CD4-positive, alpha-beta memory T cell (primary cell): ENCODE measurements around the gene FAM78A. TPM values are rescaled to one million over a fixed set of nuclear protein-coding genes. Genes with fewer than 3 reads are reported as not detected.

ENCODE experiments used
- CTCF ChIA-PET: fragments of 350-600 bp; sonication (Branson Sonifier 250); formaldehyde crosslinking; loops from one replicate; lab custom pipeline; 2021; ENCODE audit warnings: inconsistent platforms; ENCODE audit not compliant: partially characterized antibody; lab: Charles Lee
- POLR2A ChIA-PET: fragments of 350-600 bp; sonication (Branson Sonifier 250); formaldehyde crosslinking; loops from one replicate; lab custom pipeline; 2021; ENCODE audit not compliant: partially characterized antibody; lab: Charles Lee
- DNase-seq, 5 donors: peaks; one replicate each; pipeline versions ENCODE4 v3.0.0 to v3.0.0-alpha.2; 2020 to 2022; ENCODE audit warnings: mixed read lengths in 1 of 5
- H3K27ac ChIP-seq: one replicate; pipeline ENCODE4 v1.7.0; 2013; ENCODE audit warnings: low read depth, low read length
- H3K27me3 ChIP-seq: 2 replicates; pipeline ENCODE4 v1.7.0; 2013; ENCODE audit warnings: mild to moderate bottlenecking, low read length, moderate library complexity; ENCODE audit not compliant: insufficient read depth
- H3K36me3 ChIP-seq: 2 replicates; pipeline ENCODE4 v1.7.0; 2013; ENCODE audit warnings: mild to moderate bottlenecking, low read length, moderate library complexity; ENCODE audit not compliant: insufficient read depth
- H3K4me1 ChIP-seq: 2 replicates; pipeline ENCODE4 v1.7.0; 2013; ENCODE audit warnings: mild to moderate bottlenecking, low read length, moderate library complexity; ENCODE audit not compliant: insufficient read depth
- H3K4me3 ChIP-seq, 2 donors: one replicate each; pipeline ENCODE4 v1.7.0; 2013; ENCODE audit warnings: low read length in 2 of 2, mild to moderate bottlenecking in 1 of 2
- H3K9me3 ChIP-seq, 2 donors: one replicate each; pipeline ENCODE4 v1.7.0; 2013; ENCODE audit warnings: low read length in 2 of 2, control low read depth in 1 of 2; ENCODE audit not compliant: control insufficient read depth in 1 of 2
- H3K27ac Mint-ChIP-seq, 7 donors: one replicate each; pipeline ENCODE4 v1.8.0; 2020 to 2021; ENCODE audit warnings: mixed read lengths in 7 of 7, mild to moderate bottlenecking in 6 of 7, inconsistent platforms in 3 of 7, moderate library complexity in 3 of 7
- H3K27me3 Mint-ChIP-seq, 2 donors: one replicate each; pipeline ENCODE4 v1.8.0; 2020 to 2021; ENCODE audit warnings: mixed read lengths in 2 of 2
- H3K36me3 Mint-ChIP-seq, 2 donors: one replicate each; pipeline ENCODE4 v1.8.0; 2020 to 2021; ENCODE audit warnings: mixed read lengths in 2 of 2, inconsistent platforms in 1 of 2, mild to moderate bottlenecking in 1 of 2
- H3K4me1 Mint-ChIP-seq, 4 donors: one replicate each; pipeline ENCODE4 v1.8.0; 2020 to 2021; ENCODE audit warnings: mixed read lengths in 4 of 4, mild to moderate bottlenecking in 1 of 4
- H3K4me3 Mint-ChIP-seq, 8 donors: one replicate each; pipeline ENCODE4 v1.8.0; 2020 to 2021; ENCODE audit warnings: mixed read lengths in 8 of 8, mild to moderate bottlenecking in 7 of 8, moderate library complexity in 6 of 8, inconsistent platforms in 3 of 8
- H3K9me3 Mint-ChIP-seq, 8 donors: one replicate each; pipeline ENCODE4 v1.8.0; 2020 to 2021; ENCODE audit warnings: mixed read lengths in 8 of 8, mild to moderate bottlenecking in 5 of 8, inconsistent platforms in 3 of 8, moderate library complexity in 1 of 8
- intact Hi-C: fragments of 100-400 bp; cut with micrococcal nuclease; formaldehyde crosslinking; loops from one replicate; pipeline ENCODE4 v1.15.1; 2023
- polyA plus RNA-seq, 2 donors: library from polyadenylated mRNA; unstranded; fragments of 300-500 nt; fragmentation: Illumina TruSeq; gene quantifications; one replicate each; pipeline ENCODE4 v1.2.3, GENCODE V29; 2021
- total RNA-seq, 2 experiments: library from RNA; stranded (reverse); gene quantifications; one replicate each; pipeline ENCODE4 v1.2.3, GENCODE V29; 2021

FAM78A gene
- total and polyA plus RNA-seq, 4 experiments from 2014 or later: 5.5 to 93.5 (median 61.3) TPM

DNA sequence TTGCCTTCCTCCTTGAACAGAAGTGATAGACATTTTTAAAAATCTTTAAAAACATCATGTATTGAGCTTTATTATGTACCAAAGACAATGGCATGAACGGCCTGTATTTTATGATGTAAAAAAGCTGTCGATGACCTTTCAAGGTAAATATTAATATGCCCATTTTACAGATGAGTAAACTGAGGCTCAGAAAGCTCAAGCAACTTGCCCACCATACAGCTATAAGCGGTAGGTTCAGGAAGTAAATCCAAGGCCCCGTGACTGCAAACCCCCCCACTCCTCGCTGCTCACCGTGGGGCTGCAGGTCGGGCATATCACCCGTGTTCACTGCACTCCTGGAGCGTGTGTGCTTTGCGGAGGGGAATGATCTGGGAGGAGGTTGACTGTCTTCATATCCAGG lies 16.6 kb upstream of the FAM78A start:
- no peaks in the 10 kb centered on the region for H3K36me3 ChIP-seq
- intact Hi-C loops: no loop called here
- H3K27me3 ChIP-seq: no peaks in the 10 kb centered on the region
- Mint-ChIP-seq H3K4me1 (peaks cover 0 to 3% (median 0%) of the 10 kb centered on the region in 4 donors), H3K9me3 (no peaks in the 10 kb centered on the region), H3K27ac (no peak overlapping the region), H3K36me3 (no peaks in the 10 kb centered on the region), H3K27me3 (no peaks in the 10 kb centered on the region), H3K4me3 (no peak overlapping the region)
- ChIA-PET CTCF (interaction anchor here (1.0 to 2.1 kb wide), 3 partner anchors 18 to 114 kb away, joined by 3 to 10 read pairs (median 4); no protein-coding TSS in a partner anchor), POLR2A (no interaction called here)
- DNase-seq: no peak
- no peak overlapping the region for H3K27ac ChIP-seq
- no peaks in the 10 kb centered on the region for H3K9me3 ChIP-seq
- H3K4me3 ChIP-seq: no peak overlapping the region
- H3K4me1 ChIP-seq: no peaks in the 10 kb centered on the region

- DNase-seq: no peak
- Histone ChIP-seq H3K36me3 (no peaks in the 10 kb centered on the region), H3K27me3 (no peaks in the 10 kb centered on the region), H3K4me1 (no peaks in the 10 kb centered on the region), H3K9me3 (no peaks in the 10 kb centered on the region), H3K4me3 (no peak overlapping the region), H3K27ac (no peak overlapping the region)
- ChIA-PET POLR2A (interaction anchor here (0.5 to 0.6 kb wide), 2 partner anchors 16 to 113 kb away, joined by 3 to 5 read pairs; no protein-coding TSS in a partner anchor), CTCF (interaction anchor here (1.2 kb wide), 1 partner anchor 113 kb away, joined by 4 read pairs; no protein-coding TSS in a partner anchor)
- Mint-ChIP-seq H3K4me3 (no peak overlapping the region), H3K36me3 (no peaks in the 10 kb centered on the region), H3K27me3 (no peaks in the 10 kb centered on the region), H3K27ac (peak overlapping the region in 3 of 7 donors; percentile 23 to 70 (median 55)), H3K4me1 (peaks cover 0 to 3% (median 0%) of the 10 kb centered on the region in 4 donors), H3K9me3 (no peaks in the 10 kb centered on the region)
- intact Hi-C loops: no loop called here
Observed at GRCh38 chr9:131291795-131292315, 15.5 kb upstream of the FAM78A start.

GRCh38 chr9:131290767-131291370 lies 14.6 kb upstream of the FAM78A start:
- no peaks in the 10 kb centered on the region for H3K36me3 Mint-ChIP-seq

GRCh38 chr9:131290036-131290766 lies 13.9 kb upstream of the FAM78A start:
- H3K4me3 Mint-ChIP-seq: no peak overlapping the region
- H3K27ac ChIP-seq: no peak overlapping the region
- ChIA-PET POLR2A (interaction anchor here (2.1 kb wide), 1 partner anchor 12 kb away, joined by 4 read pairs; no protein-coding TSS in a partner anchor), CTCF (no interaction called here)
- H3K9me3 Mint-ChIP-seq: no peaks in the 10 kb centered on the region
- no peaks in the 10 kb centered on the region for H3K27me3 ChIP-seq
- H3K27me3 Mint-ChIP-seq: no peaks in the 10 kb centered on the region
- no peak overlapping the region for H3K4me3 ChIP-seq
- H3K36me3 ChIP-seq: no peaks in the 10 kb centered on the region
- DNase-seq: no peak
- H3K36me3 Mint-ChIP-seq: no peaks in the 10 kb centered on the region
- no peaks in the 10 kb centered on the region for H3K9me3 ChIP-seq
- H3K4me1 Mint-ChIP-seq: no peaks in the 10 kb centered on the region
- no peak overlapping the region for H3K27ac Mint-ChIP-seq
- H3K4me1 ChIP-seq: no peaks in the 10 kb centered on the region
- intact Hi-C loops: no loop called here

More at GRCh38 chr9:131290767-131291370, 14.6 kb upstream of the FAM78A start:
- H3K9me3 ChIP-seq: no peaks in the 10 kb centered on the region
- H3K27ac ChIP-seq: no peak overlapping the region
- no peaks in the 10 kb centered on the region for H3K4me1 Mint-ChIP-seq
- no peak overlapping the region for H3K4me3 Mint-ChIP-seq
- H3K36me3 ChIP-seq: no peaks in the 10 kb centered on the region
- ChIA-PET CTCF (no interaction called here), POLR2A (no interaction called here)
- H3K4me3 ChIP-seq: no peak overlapping the region
- no peak for DNase-seq
- H3K27me3 Mint-ChIP-seq: no peaks in the 10 kb centered on the region
- H3K27ac Mint-ChIP-seq: peak overlapping the region in 2 of 7 donors; percentile 12 to 44
- H3K4me1 ChIP-seq: no peaks in the 10 kb centered on the region
- intact Hi-C loops: no loop called here
- H3K9me3 Mint-ChIP-seq: no peaks in the 10 kb centered on the region
- H3K27me3 ChIP-seq: no peaks in the 10 kb centered on the region

GRCh38 chr9:131289301-131290035 lies 13.2 kb upstream of the FAM78A start, which contains the start of gene PLPP7:
Gene PLPP7 (plus strand): TSS chr9:131289723. CDS start chr9:131289998, 275 bp downstream.
- CTCF ChIA-PET: interaction anchor here (1.4 kb wide), 1 partner anchor 47 kb away, joined by 4 read pairs; no protein-coding TSS in a partner anchor
- Histone ChIP-seq H3K9me3 (no peaks in the 10 kb centered on the region), H3K36me3 (no peaks in the 10 kb centered on the region), H3K4me3 (no peak within 1 kb of the TSS), H3K27me3 (no peaks in the 10 kb centered on the region), H3K27ac (no peak within 1 kb of the TSS), H3K4me1 (no peaks in the 10 kb centered on the region)
- Mint-ChIP-seq H3K27me3 (no peaks in the 10 kb centered on the region), H3K27ac (peak within 1 kb of the TSS in 1 of 7 donors; percentile 25), H3K36me3 (no peaks in the 10 kb centered on the region), H3K9me3 (no peaks in the 10 kb centered on the region), H3K4me1 (no peaks in the 10 kb centered on the region), H3K4me3 (no peak within 1 kb of the TSS)
- POLR2A ChIA-PET: interaction anchor here (0.8 to 2.1 kb wide), 3 partner anchors 11 to 37 kb away, joined by 3 to 4 read pairs (median 3); no protein-coding TSS in a partner anchor
- intact Hi-C loops: no loop called here
- no peak for DNase-seq

GRCh38 chr9:131288217-131288616 lies 11.9 kb upstream of the FAM78A start:
- H3K4me1 ChIP-seq: no peaks in the 10 kb centered on the region
- Mint-ChIP-seq H3K36me3 (no peaks in the 10 kb centered on the region), H3K27me3 (no peaks in the 10 kb centered on the region), H3K4me3 (no peak overlapping the region), H3K4me1 (peaks cover 0 to 10% (median under 1%) of the 10 kb centered on the region in 4 donors), H3K9me3 (no peaks in the 10 kb centered on the region), H3K27ac (no peak overlapping the region)
- H3K4me3 ChIP-seq: no peak overlapping the region
- H3K27ac ChIP-seq: no peak overlapping the region
- POLR2A ChIA-PET: interaction anchor here (0.8 to 2.1 kb wide), 4 partner anchors 10 to 48 kb away, joined by 3 to 4 read pairs (median 3); no protein-coding TSS in a partner anchor
- H3K27me3 ChIP-seq: no peaks in the 10 kb centered on the region
- DNase-seq: no peak
- CTCF ChIA-PET: interaction anchor here (1.3 to 1.4 kb wide), 3 partner anchors 48 to 110 kb away, joined by 3 to 4 read pairs (median 3); no protein-coding TSS in a partner anchor
- intact Hi-C loops: no loop called here
- H3K9me3 ChIP-seq: no peaks in the 10 kb centered on the region
- H3K36me3 ChIP-seq: no peaks in the 10 kb centered on the region
